Measurements from ENCODE around the gene TRAPPC14. TPM values are rescaled to one million over a fixed set of nuclear protein-coding genes. Genes with fewer than 3 reads are reported as not detected.
"Not testable (repeated sequence)": the region's sequence is repeated elsewhere in the genome, so short reads cannot be mapped to it uniquely, and the experiment has no call there.

TRAPPC14 gene
- total and polyA plus RNA-seq, 8 donors = 5.1 to 34.6 (median 10.4) TPM

- DNase-seq = no peak
- no peaks in the 10 kb centered on the region for H3K4me1 ChIP-seq
- intact Hi-C loops (cut with DNase I) = no loop called here
- no peak for FAIRE-seq
- no peak for TF ChIP-seq CTCF (IDR thresholded peaks at IDR 0.05)
- no peaks in the 10 kb centered on the region for H3K27me3 ChIP-seq
- no peak for ATAC-seq
- no peak overlapping the region for H3K27ac ChIP-seq
- H3K36me3 ChIP-seq = no peaks in the 10 kb centered on the region
- no peaks in the 10 kb centered on the region for H3K9me3 ChIP-seq
- 64 to 66% methylated on average over 2 of the region's 2 CpGs for WGBS, 2 donors
- no peak overlapping the region for H3K4me3 ChIP-seq
These were observed 36.7 kb upstream of the TRAPPC14 start for GRCh38 chr7:100195222-100195621.

DNA sequence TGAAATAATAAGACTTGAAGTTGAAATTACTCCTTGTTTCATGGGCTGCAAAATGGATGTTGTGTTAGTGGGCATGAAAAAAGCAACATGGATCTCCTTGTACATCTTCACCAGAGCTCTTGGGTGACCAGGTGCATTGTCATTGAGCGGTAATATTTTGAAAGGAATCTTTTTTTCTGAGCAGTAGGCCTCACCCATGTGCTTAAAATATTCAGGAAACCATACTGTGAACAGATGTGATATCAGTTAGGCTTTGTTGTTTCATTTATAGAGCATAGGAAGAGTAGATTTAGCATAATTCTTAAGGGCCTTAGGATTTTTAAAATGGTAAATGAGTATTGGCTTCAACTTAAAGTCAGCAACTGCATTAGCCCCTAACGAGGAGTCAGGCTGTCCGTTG, 34.4 kb upstream of the TRAPPC14 start:
- no peaks in the 10 kb centered on the region for H3K36me3 ChIP-seq
- H3K27me3 ChIP-seq = no peaks in the 10 kb centered on the region
- H3K4me3 ChIP-seq = no peak overlapping the region
- H3K9me3 ChIP-seq = no peaks in the 10 kb centered on the region
- 82 to 90% methylated on average over 3 of the region's 3 CpGs for WGBS, 2 donors
- ATAC-seq (no peak), DNase-seq (no peak), FAIRE-seq (no peak)
- H3K4me1 ChIP-seq = no peaks in the 10 kb centered on the region
- no peak overlapping the region for H3K27ac ChIP-seq
- intact Hi-C loops (cut with DNase I) = no loop called here
- TF ChIP-seq CTCF (IDR thresholded peaks at IDR 0.05) = no peak

DNA sequence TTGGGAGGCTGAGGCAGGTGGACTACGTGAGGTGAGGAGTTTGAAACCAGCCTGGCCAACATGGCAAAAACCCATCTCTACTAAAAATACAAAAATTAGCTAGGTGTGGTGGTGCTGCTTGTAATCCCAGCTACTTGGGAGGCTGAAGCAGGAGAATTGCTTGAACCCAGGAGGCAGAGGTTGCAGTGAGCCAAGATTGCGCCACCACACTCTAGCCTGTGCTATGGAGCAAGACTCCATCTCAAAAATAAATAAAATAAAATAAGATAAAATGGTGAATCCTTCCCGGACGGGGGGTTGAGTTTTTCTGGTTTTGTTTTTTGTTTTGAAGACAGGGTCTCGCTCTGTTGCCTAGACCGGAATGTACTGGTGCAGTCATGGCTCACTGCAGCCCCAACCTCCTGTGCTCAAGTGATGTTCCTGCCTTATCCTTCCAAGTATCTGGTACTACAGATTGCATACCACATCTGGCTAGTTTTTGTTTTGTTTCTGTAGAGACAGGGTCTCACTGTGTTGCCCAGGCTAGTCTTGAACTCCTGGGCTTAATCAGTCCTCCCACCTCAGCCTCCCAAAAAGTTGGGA, 33.8 kb upstream of the TRAPPC14 start:
- H3K36me3 ChIP-seq; FAIRE-seq; H3K4me1 ChIP-seq; ATAC-seq; H3K9me3 ChIP-seq; H3K27me3 ChIP-seq; H3K4me3 ChIP-seq; DNase-seq; H3K27ac ChIP-seq; intact Hi-C loops (cut with DNase I): not testable (repeated sequence)
- 82 to 88% methylated on average over 6 of the region's 6 CpGs for WGBS, 2 donors

GRCh38 chr7:100191775-100192174, 33.3 kb upstream of the TRAPPC14 start:
- H3K4me1 ChIP-seq = no peaks in the 10 kb centered on the region
- FAIRE-seq = no peak
- no peak for TF ChIP-seq CTCF (IDR thresholded peaks at IDR 0.05)
- no peaks in the 10 kb centered on the region for H3K9me3 ChIP-seq
- no peak overlapping the region for H3K4me3 ChIP-seq
- intact Hi-C loops (cut with DNase I) = no loop called here
- ATAC-seq = no peak
- no peak overlapping the region for H3K27ac ChIP-seq
- H3K27me3 ChIP-seq = no peaks in the 10 kb centered on the region
- H3K36me3 ChIP-seq = no peaks in the 10 kb centered on the region
- 61 to 70% methylated on average over 2 of the region's 2 CpGs for WGBS, 2 donors
- no peak for DNase-seq

DNA sequence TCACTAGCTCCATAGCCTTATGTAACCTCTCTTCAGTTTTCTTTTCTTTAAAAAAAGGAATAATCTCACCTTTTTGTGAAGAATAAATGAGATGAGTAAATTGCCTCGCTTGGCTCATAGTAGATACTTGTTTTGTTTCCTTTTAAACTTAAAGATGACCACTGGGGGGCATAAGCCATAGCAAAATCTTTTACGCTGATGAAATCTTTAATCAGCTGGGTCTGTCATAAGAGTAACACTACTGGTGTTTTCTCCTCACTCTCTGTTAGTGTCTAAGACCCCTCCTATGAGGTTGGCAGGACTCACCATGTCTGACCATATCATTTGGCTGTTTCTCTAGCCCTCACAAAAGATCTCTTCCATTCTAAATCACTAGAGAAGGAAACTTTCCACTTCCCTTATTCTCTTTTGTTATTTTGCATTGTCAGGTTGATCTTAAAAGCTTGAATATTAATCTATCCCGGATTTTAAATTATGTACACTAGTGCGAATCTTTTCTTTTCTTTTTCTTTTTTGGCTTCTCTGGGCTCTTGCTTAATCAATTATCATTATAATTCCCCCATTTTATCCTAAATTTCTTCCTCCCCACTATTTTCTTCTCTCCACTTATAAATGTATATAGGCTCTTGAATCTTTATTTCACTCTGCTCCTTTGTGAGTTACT, 31.7 kb upstream of the TRAPPC14 start:
- FAIRE-seq = no peak
- DNase-seq = no peak
- Histone ChIP-seq H3K4me1 (no peaks in the 10 kb centered on the region), H3K9me3 (no peaks in the 10 kb centered on the region), H3K27me3 (no peaks in the 10 kb centered on the region), H3K27ac (no peak overlapping the region), H3K4me3 (no peak overlapping the region), H3K36me3 (no peaks in the 10 kb centered on the region)
- intact Hi-C loops (cut with DNase I) = no loop called here
- peak in 2 of 4 donors; percentile 56 to 71 for ATAC-seq
- WGBS, 2 donors = 50 to 57% methylated on average over 4 of the region's 4 CpGs
- no peak for TF ChIP-seq CTCF (IDR thresholded peaks at IDR 0.05)
